Astrocyte (in vitro differentiated cells and primary cell): ENCODE results near the gene SSBP2. TPM values are rescaled to one million over a fixed set of nuclear protein-coding genes. Genes with fewer than 3 reads are reported as not detected.

Experiments used
- DNase-seq: peaks from one replicate; pipeline ENCODE4 v3.0.0-alpha.2; 2010; ENCODE audit warnings: low read depth
- FAIRE-seq: peaks from 2 replicates; lab custom pipeline; 2011; peaks lifted over from hg19 to GRCh38; lab: Jason Lieb, UNC
- H2AFZ ChIP-seq: 2 replicates; pipeline ENCODE4 v1.6.0; 2012; ENCODE audit warnings: low read depth, low read length, inconsistent platforms
- H3K27ac ChIP-seq: 2 replicates; pipeline ENCODE4 v1.5.1; 2011; ENCODE audit warnings: low read depth, low read length, inconsistent platforms
- H3K27me3 ChIP-seq: 2 replicates; pipeline ENCODE4 v1.6.0; 2011; ENCODE audit warnings: low read length, inconsistent platforms; ENCODE audit not compliant: insufficient read depth
- H3K36me3 ChIP-seq: 2 replicates; pipeline ENCODE4 v1.5.1; 2011; ENCODE audit warnings: low read length, inconsistent platforms; ENCODE audit not compliant: insufficient read depth
- H3K4me1 ChIP-seq: 2 replicates; pipeline ENCODE4 v1.5.1; 2011; ENCODE audit warnings: low read length, inconsistent platforms; ENCODE audit not compliant: insufficient read depth
- H3K4me2 ChIP-seq: 2 replicates; pipeline ENCODE4 v1.6.0; 2012; ENCODE audit warnings: low read length, inconsistent platforms
- H3K4me3 ChIP-seq: 2 replicates; pipeline ENCODE4 v1.5.1; 2011; ENCODE audit warnings: low read depth, mild to moderate bottlenecking, low read length, inconsistent platforms; ENCODE audit not compliant: insufficient read depth
- H3K79me2 ChIP-seq: 2 replicates; pipeline ENCODE4 v1.6.0; 2012; ENCODE audit warnings: mild to moderate bottlenecking, low read length, inconsistent platforms; ENCODE audit not compliant: insufficient read depth
- H3K9ac ChIP-seq: 2 replicates; pipeline ENCODE4 v1.6.0; 2012; ENCODE audit warnings: mild to moderate bottlenecking, low read length, inconsistent platforms
- H3K9me3 ChIP-seq: 2 replicates; pipeline ENCODE4 v1.5.1; 2012; ENCODE audit warnings: low read depth, mild to moderate bottlenecking, low read length, inconsistent platforms; ENCODE audit not compliant: insufficient read depth
- H4K20me1 ChIP-seq: 2 replicates; pipeline ENCODE4 v1.6.0; 2012; ENCODE audit warnings: low read length, inconsistent platforms; ENCODE audit not compliant: insufficient read depth
- H3K27ac Mint-ChIP-seq: one replicate; pipeline ENCODE4 v1.8.0; 2021; ENCODE audit warnings: mild to moderate bottlenecking, mixed read lengths; ENCODE audit not compliant: unreplicated experiment
- H3K27me3 Mint-ChIP-seq: one replicate; pipeline ENCODE4 v1.8.0; 2021; ENCODE audit warnings: low read depth, mixed read lengths; ENCODE audit not compliant: unreplicated experiment
- H3K36me3 Mint-ChIP-seq: one replicate; pipeline ENCODE4 v1.8.0; 2021; ENCODE audit warnings: low read depth, mixed read lengths; ENCODE audit not compliant: unreplicated experiment
- H3K4me1 Mint-ChIP-seq: one replicate; pipeline ENCODE4 v1.8.0; 2021; ENCODE audit warnings: low read depth, mixed read lengths; ENCODE audit not compliant: unreplicated experiment
- H3K4me3 Mint-ChIP-seq: one replicate; pipeline ENCODE4 v1.8.0; 2021; ENCODE audit warnings: mild to moderate bottlenecking, moderate library complexity, mixed read lengths; ENCODE audit not compliant: unreplicated experiment
- H3K9me3 Mint-ChIP-seq: one replicate; pipeline ENCODE4 v1.8.0; 2021; ENCODE audit warnings: mild to moderate bottlenecking, mixed read lengths; ENCODE audit not compliant: unreplicated experiment
- EZH2 ChIP-seq: IDR thresholded peaks from 2 replicates; pipeline ENCODE4 v1.6.1; 2012; ENCODE audit warnings: mild to moderate bottlenecking, low read length, inconsistent platforms; ENCODE audit not compliant: insufficient read depth
- total RNA-seq: library from RNA; stranded (reverse); gene quantifications from 2 replicates; pipeline ENCODE4 v1.2.1, GENCODE V29; 2021
- TF ChIP-seq, protein P1 (sequence below): IDR thresholded peaks from 2 replicates; pipeline ENCODE4 v1.5.1; 2011; ENCODE audit warnings: low read depth, mild to moderate bottlenecking, inconsistent platforms, low read length, moderate library complexity; ENCODE audit not compliant: insufficient read depth

The SSBP2 gene
- total RNA-seq, 1 donor from 2014 or later = 59.8 TPM

DNA sequence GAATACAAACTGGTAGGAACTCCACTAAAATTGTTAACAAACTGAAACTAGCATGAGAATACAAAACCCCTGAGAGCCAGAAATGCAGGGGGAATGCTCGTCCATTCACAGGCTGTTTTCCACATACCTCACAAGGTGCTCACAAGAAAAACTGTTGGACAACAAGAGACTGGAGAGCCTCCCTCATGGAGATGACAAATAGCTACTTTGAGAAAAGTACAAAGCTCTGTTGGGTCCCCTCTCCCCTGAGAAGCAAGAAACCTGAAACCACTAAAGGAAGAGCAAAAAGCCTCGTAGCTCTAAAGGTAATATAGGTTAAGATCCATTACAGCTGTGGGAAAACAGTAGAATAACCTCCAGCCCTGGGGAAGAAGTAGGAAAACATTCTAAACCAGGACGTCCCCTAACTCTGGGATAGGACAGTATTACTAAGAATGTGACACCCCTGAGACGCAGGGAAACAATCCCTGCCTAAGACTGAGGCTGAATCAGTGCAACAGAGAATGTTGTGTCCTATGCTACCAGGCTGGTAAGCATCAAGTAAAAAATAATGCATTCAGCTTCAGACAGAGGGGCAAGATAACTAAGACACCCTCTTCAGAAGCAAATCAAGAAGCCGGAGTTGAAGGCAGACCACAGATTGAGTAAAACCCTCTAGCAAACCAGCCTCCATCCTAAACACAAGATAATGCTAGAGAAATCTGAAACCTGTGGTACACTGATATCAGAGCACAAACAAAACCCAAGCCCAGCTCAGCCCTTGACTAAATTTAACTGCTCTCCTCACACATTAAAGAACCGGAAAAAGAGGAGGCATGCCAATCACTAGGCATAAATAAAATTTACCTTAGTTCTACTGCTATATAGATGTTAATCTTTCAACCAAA, 160.2 kb downstream of the SSBP2 start:
- Histone ChIP-seq H3K27ac (no peak overlapping the region), H2AFZ (no peak overlapping the region), H3K36me3 (no peaks in the 10 kb centered on the region), H3K4me1 (no peaks in the 10 kb centered on the region), H3K4me2 (no peak overlapping the region), H3K9ac (no peak overlapping the region), H3K79me2 (no peaks in the 10 kb centered on the region), H3K9me3 (no peaks in the 10 kb centered on the region), H4K20me1 (no peaks in the 10 kb centered on the region), H3K27me3 (no peaks in the 10 kb centered on the region), H3K4me3 (no peak overlapping the region)
- Mint-ChIP-seq H3K27me3 (no peaks in the 10 kb centered on the region), H3K27ac (peak overlapping the region; percentile 5), H3K9me3 (peaks cover 4% of the 10 kb centered on the region), H3K4me3 (no peak overlapping the region), H3K36me3 (peaks cover 11% of the 10 kb centered on the region), H3K4me1 (peaks cover 11% of the 10 kb centered on the region)
- FAIRE-seq (no peak), DNase-seq (peak; percentile 38)
- TF ChIP-seq, protein P1, sequence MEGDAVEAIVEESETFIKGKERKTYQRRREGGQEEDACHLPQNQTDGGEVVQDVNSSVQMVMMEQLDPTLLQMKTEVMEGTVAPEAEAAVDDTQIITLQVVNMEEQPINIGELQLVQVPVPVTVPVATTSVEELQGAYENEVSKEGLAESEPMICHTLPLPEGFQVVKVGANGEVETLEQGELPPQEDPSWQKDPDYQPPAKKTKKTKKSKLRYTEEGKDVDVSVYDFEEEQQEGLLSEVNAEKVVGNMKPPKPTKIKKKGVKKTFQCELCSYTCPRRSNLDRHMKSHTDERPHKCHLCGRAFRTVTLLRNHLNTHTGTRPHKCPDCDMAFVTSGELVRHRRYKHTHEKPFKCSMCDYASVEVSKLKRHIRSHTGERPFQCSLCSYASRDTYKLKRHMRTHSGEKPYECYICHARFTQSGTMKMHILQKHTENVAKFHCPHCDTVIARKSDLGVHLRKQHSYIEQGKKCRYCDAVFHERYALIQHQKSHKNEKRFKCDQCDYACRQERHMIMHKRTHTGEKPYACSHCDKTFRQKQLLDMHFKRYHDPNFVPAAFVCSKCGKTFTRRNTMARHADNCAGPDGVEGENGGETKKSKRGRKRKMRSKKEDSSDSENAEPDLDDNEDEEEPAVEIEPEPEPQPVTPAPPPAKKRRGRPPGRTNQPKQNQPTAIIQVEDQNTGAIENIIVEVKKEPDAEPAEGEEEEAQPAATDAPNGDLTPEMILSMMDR = no peak
- no peak for TF ChIP-seq EZH2

DNA sequence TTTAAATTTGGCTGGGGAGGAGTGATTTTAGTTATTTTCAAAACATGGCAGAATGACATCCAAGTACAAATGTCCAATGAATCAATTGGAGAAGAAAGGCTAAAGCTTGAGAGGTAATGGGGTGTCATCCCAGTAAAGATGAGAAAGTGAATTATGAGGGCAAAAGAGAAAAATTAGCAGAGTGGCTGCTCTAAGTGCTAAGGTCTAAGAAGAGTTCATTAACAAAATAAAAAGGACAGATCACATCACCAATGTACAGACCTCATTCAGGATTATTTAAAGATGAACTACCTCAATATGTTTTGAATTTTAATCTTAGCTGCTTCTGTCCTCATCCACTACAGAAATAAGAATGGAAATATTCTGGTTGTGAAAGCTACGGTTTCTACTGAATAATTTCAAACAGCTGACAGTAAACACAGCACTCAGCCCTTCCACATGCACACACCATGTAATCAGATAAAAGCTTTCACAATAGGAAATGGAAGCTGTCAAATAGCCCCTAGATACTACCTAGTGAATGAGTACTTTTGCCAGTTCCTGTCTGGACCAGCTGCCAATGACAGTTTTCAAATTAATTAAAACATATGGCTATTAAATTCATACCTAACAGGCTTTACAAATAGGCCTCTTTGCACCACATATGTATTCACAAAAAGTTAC, 171.5 kb downstream of the SSBP2 start:
- Histone ChIP-seq H3K9me3 (no peaks in the 10 kb centered on the region), H3K36me3 (no peaks in the 10 kb centered on the region), H3K4me3 (no peak overlapping the region), H4K20me1 (no peaks in the 10 kb centered on the region), H3K27ac (no peak overlapping the region), H3K9ac (no peak overlapping the region), H3K79me2 (no peaks in the 10 kb centered on the region), H2AFZ (no peak overlapping the region), H3K27me3 (no peaks in the 10 kb centered on the region), H3K4me1 (no peaks in the 10 kb centered on the region), H3K4me2 (no peak overlapping the region)
- DNase-seq (no peak), FAIRE-seq (no peak)
- Mint-ChIP-seq H3K4me1 (peaks cover 4% of the 10 kb centered on the region), H3K4me3 (no peak overlapping the region), H3K27ac (no peak overlapping the region), H3K36me3 (peaks cover 2% of the 10 kb centered on the region), H3K27me3 (no peaks in the 10 kb centered on the region), H3K9me3 (no peaks in the 10 kb centered on the region)
- TF ChIP-seq, protein P1 = no peak
- TF ChIP-seq EZH2 = no peak
